Measurements from ENCODE around the gene CNPY2. TPM values are rescaled to one million over a fixed set of nuclear protein-coding genes. Genes with fewer than 3 reads are reported as not detected.

CNPY2 gene
- total RNA-seq, 1 experiment from 2014 or later: 193 TPM

GRCh38 chr12:56339158-56339422, 23.3 kb upstream of the CNPY2 start:
- H3K36me3 Mint-ChIP-seq: peaks cover 16% of the 10 kb centered on the region
- H3K9me3 Mint-ChIP-seq: no peaks in the 10 kb centered on the region
- ATAC-seq: no peak
- no peak for DNase-seq (ENCODE audit: low spot score)
- no peaks in the 10 kb centered on the region for H3K27me3 Mint-ChIP-seq (ENCODE audit: low read depth)
- H3K27ac Mint-ChIP-seq: peak overlapping the region; percentile 99
- ChIA-PET CTCF (interaction anchor here (0.7 to 2.2 kb wide), 6 partner anchors 21 to 133 kb away, joined by 3 to 8 read pairs (median 4); partner anchors contain the start of genes ANKRD52, COQ10A and STAT2), POLR2A (interaction anchor here (0.8 to 3.2 kb wide), 4 partner anchors 13 to 149 kb away, joined by 3 to 24 read pairs (median 8); partner anchors contain the start of genes CNPY2, GLS2 and STAT2)
- peaks cover 34% of the 10 kb centered on the region for H3K4me1 Mint-ChIP-seq
- H3K4me3 Mint-ChIP-seq: peak overlapping the region; percentile 62; the same call in 1 of the 2 replicates
- no peak for TF ChIP-seq NFE2L1 (CRISPR knock-in tag; IDR thresholded peaks at IDR 0.05)
- no peak for TF ChIP-seq MXD4 (CRISPR knock-in tag; IDR thresholded peaks at IDR 0.05; ENCODE audit: borderline replicate concordance)
- TF ChIP-seq, protein P1, sequence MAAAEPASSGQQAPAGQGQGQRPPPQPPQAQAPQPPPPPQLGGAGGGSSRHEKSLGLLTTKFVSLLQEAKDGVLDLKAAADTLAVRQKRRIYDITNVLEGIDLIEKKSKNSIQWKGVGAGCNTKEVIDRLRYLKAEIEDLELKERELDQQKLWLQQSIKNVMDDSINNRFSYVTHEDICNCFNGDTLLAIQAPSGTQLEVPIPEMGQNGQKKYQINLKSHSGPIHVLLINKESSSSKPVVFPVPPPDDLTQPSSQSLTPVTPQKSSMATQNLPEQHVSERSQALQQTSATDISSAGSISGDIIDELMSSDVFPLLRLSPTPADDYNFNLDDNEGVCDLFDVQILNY (CRISPR knock-in tag; IDR thresholded peaks at IDR 0.05): no peak
- no peak for TF ChIP-seq AR (CRISPR knock-in tag; IDR thresholded peaks at IDR 0.05)
- no peak for TF ChIP-seq ARID4B (CRISPR knock-in tag; IDR thresholded peaks at IDR 0.05; ENCODE audit: borderline replicate concordance)
- no peak for TF ChIP-seq ATF6 (CRISPR knock-in tag; IDR thresholded peaks at IDR 0.05)
- TF ChIP-seq ZNF263 (CRISPR knock-in tag; IDR thresholded peaks at IDR 0.05; ENCODE audit: low read depth): no peak
- TF ChIP-seq SMAD4 (CRISPR knock-in tag; IDR thresholded peaks at IDR 0.05): no peak
- TF ChIP-seq, protein P2, sequence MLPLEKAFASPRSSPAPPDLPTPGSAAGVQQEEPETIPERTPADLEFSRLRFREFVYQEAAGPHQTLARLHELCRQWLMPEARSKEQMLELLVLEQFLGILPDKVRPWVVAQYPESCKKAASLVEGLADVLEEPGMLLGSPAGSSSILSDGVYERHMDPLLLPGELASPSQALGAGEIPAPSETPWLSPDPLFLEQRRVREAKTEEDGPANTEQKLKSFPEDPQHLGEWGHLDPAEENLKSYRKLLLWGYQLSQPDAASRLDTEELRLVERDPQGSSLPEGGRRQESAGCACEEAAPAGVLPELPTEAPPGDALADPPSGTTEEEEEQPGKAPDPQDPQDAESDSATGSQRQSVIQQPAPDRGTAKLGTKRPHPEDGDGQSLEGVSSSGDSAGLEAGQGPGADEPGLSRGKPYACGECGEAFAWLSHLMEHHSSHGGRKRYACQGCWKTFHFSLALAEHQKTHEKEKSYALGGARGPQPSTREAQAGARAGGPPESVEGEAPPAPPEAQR (CRISPR knock-in tag; IDR thresholded peaks at IDR 0.05): no peak
- TF ChIP-seq, protein P3, sequence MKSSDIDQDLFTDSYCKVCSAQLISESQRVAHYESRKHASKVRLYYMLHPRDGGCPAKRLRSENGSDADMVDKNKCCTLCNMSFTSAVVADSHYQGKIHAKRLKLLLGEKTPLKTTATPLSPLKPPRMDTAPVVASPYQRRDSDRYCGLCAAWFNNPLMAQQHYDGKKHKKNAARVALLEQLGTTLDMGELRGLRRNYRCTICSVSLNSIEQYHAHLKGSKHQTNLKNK (CRISPR knock-in tag; IDR thresholded peaks at IDR 0.05): no peak
- TF ChIP-seq ERG (CRISPR knock-in tag; IDR thresholded peaks at IDR 0.05): no peak
- no peak for TF ChIP-seq ATF1 (CRISPR knock-in tag; IDR thresholded peaks at IDR 0.05)
- TF ChIP-seq ESRRA (CRISPR knock-in tag; IDR thresholded peaks at IDR 0.05; ENCODE audit: borderline replicate concordance): no peak
- no peak for TF ChIP-seq ZNF425 (CRISPR knock-in tag; conservative IDR thresholded peaks at IDR 0.05)

All from WTC11 (cell line).